Urinary bladder (tissue), 4 donors: ENCODE data around the gene MYPN. TPM values are rescaled to one million over a fixed set of nuclear protein-coding genes. Genes with fewer than 3 reads are reported as not detected.

Source experiments
- DNase-seq: peaks from one replicate; pipeline ENCODE4 v3.0.0-alpha.2; 2015; ENCODE audit errors: extremely low spot score
- H3K27ac ChIP-seq: one replicate; pipeline ENCODE4 v1.5.1; 2013; ENCODE audit warnings: low read depth, mild to moderate bottlenecking, moderate library complexity
- H3K36me3 ChIP-seq: one replicate; pipeline ENCODE4 v1.6.1; 2013; ENCODE audit warnings: mild to moderate bottlenecking, moderate library complexity; ENCODE audit not compliant: insufficient read depth
- H3K4me1 ChIP-seq: one replicate; pipeline ENCODE4 v1.6.1; 2013; ENCODE audit warnings: mild to moderate bottlenecking, moderate library complexity; ENCODE audit not compliant: insufficient read depth
- H3K4me3 ChIP-seq: one replicate; pipeline ENCODE4 v1.5.1; 2013; ENCODE audit warnings: low read depth, low read length
- WGBS: extraction: QIAGEN DNeasy Blood & Tissue Kit; methylation state at CpG from one replicate; pipeline ENCODE4 v1.1.7; 2013; 5-methylcytosine and 5-hydroxymethylcytosine counted together
- polyA plus RNA-seq: library from polyadenylated mRNA; stranded (reverse); fragments of 200-250 nt; gene quantifications from one replicate; pipeline ENCODE4 v1.2.3, GENCODE V29; 2013
- total RNA-seq: library from RNA; depleted of rRNA; stranded (reverse); fragments of >200 nt; gene quantifications from one replicate; pipeline ENCODE4 v1.2.3, GENCODE V29; 2014
- donor health status: healthy with polysubstance abuse.
- donor health status: healthy.

The MYPN gene
- total and polyA plus RNA-seq, 2 donors = 3.1 TPM; not detected in 1

- DNase-seq = no peak
- 80% methylated on average over 2 of the region's 2 CpGs for WGBS
- H3K4me1 ChIP-seq = no peaks in the 10 kb centered on the region
- H3K4me3 ChIP-seq = no peak overlapping the region
- H3K27ac ChIP-seq = no peak overlapping the region
- no peaks in the 10 kb centered on the region for H3K36me3 ChIP-seq
These were observed 113.1 kb downstream of the MYPN start for GRCh38 chr10:68222391-68222790.

- H3K4me3 ChIP-seq = no peak overlapping the region
- no peak overlapping the region for H3K27ac ChIP-seq
- H3K36me3 ChIP-seq = no peaks in the 10 kb centered on the region
- DNase-seq = no peak
- H3K4me1 ChIP-seq = no peaks in the 10 kb centered on the region
- 82% methylated on average over 3 of the region's 3 CpGs for WGBS
These were observed 114.4 kb downstream of the MYPN start for GRCh38 chr10:68223535-68224165.

GRCh38 chr10:68224810-68225209 is 115.5 kb downstream of the MYPN start:
- no peak overlapping the region for H3K4me3 ChIP-seq
- no peak overlapping the region for H3K27ac ChIP-seq
- no peaks in the 10 kb centered on the region for H3K4me1 ChIP-seq
- H3K36me3 ChIP-seq = no peaks in the 10 kb centered on the region
- no peak for DNase-seq

- WGBS = 83% methylated on average over 5 of the region's 5 CpGs
- no peak overlapping the region for H3K4me3 ChIP-seq
These were observed 121.0 kb downstream of the MYPN start for GRCh38 chr10:68230268-68230667.

GRCh38 chr10:68231106-68231816 is 122.0 kb downstream of the MYPN start:
- no peak overlapping the region for H3K27ac ChIP-seq
- DNase-seq = no peak
- no peaks in the 10 kb centered on the region for H3K4me1 ChIP-seq
- WGBS = under 1% methylated on average over 81 of the region's 81 CpGs
- peak overlapping the region; percentile 54 for H3K4me3 ChIP-seq
- no peaks in the 10 kb centered on the region for H3K36me3 ChIP-seq

More at GRCh38 chr10:68230268-68230667, 121.0 kb downstream of the MYPN start:
- DNase-seq = no peak
- Histone ChIP-seq H3K4me1 (no peaks in the 10 kb centered on the region), H3K36me3 (no peaks in the 10 kb centered on the region), H3K27ac (no peak overlapping the region)

GRCh38 chr10:68231817-68232251 is 122.5 kb downstream of the MYPN start, which contains the start of gene ATOH7:
Gene ATOH7, minus strand, starts transcription at chr10:68232113. Its CDS starts 436 bp downstream, at chr10:68231677.
- Histone ChIP-seq H3K27ac (no peak within 1 kb of the TSS), H3K36me3 (no peaks in the 10 kb centered on the region), H3K4me1 (no peaks in the 10 kb centered on the region), H3K4me3 (peak within 1 kb of the TSS; percentile 54)
- 35% methylated on average over 13 of the region's 13 CpGs for WGBS
- DNase-seq = no peak

- no peak for DNase-seq
- Histone ChIP-seq H3K27ac (no peak overlapping the region), H3K4me1 (no peaks in the 10 kb centered on the region), H3K36me3 (no peaks in the 10 kb centered on the region), H3K4me3 (no peak overlapping the region)
- WGBS = 87% methylated on average over 3 of the region's 3 CpGs
These were observed 123.8 kb downstream of the MYPN start for GRCh38 chr10:68233046-68233445.

GRCh38 chr10:68235111-68235510 is 125.8 kb downstream of the MYPN start:
- Histone ChIP-seq H3K36me3 (no peaks in the 10 kb centered on the region), H3K27ac (no peak overlapping the region), H3K4me1 (no peaks in the 10 kb centered on the region), H3K4me3 (no peak overlapping the region)
- DNase-seq = no peak
- WGBS = 73% methylated on average over 2 of the region's 2 CpGs

GRCh38 chr10:68235581-68235980 is 126.3 kb downstream of the MYPN start:
- DNase-seq = no peak
- no peaks in the 10 kb centered on the region for H3K36me3 ChIP-seq
- H3K4me1 ChIP-seq = no peaks in the 10 kb centered on the region
- H3K27ac ChIP-seq = no peak overlapping the region
- no peak overlapping the region for H3K4me3 ChIP-seq

- WGBS = 90% methylated on average over 3 of the region's 3 CpGs
- no peaks in the 10 kb centered on the region for H3K4me1 ChIP-seq
- DNase-seq = no peak
- no peak overlapping the region for H3K27ac ChIP-seq
- H3K36me3 ChIP-seq = no peaks in the 10 kb centered on the region
- H3K4me3 ChIP-seq = no peak overlapping the region
These were observed 127.9 kb downstream of the MYPN start for GRCh38 chr10:68237173-68237572.

GRCh38 chr10:68238371-68238770 is 129.1 kb downstream of the MYPN start:
- Histone ChIP-seq H3K4me3 (no peak overlapping the region), H3K27ac (no peak overlapping the region), H3K4me1 (no peaks in the 10 kb centered on the region), H3K36me3 (no peaks in the 10 kb centered on the region)
- DNase-seq = no peak
- 83% methylated on average over 6 of the region's 6 CpGs for WGBS

- Histone ChIP-seq H3K36me3 (no peaks in the 10 kb centered on the region), H3K27ac (no peak overlapping the region), H3K4me1 (no peaks in the 10 kb centered on the region), H3K4me3 (no peak overlapping the region)
- WGBS = 92% methylated on average over 5 of the region's 5 CpGs
- no peak for DNase-seq
These were observed 129.8 kb downstream of the MYPN start for GRCh38 chr10:68239069-68239468.

GRCh38 chr10:68239596-68240150 is 130.4 kb downstream of the MYPN start:
- Histone ChIP-seq H3K4me1 (no peaks in the 10 kb centered on the region), H3K36me3 (no peaks in the 10 kb centered on the region), H3K27ac (no peak overlapping the region), H3K4me3 (no peak overlapping the region)
- 53% methylated on average over 5 of the region's 5 CpGs for WGBS
- DNase-seq = no peak

- H3K4me1 ChIP-seq = no peaks in the 10 kb centered on the region
- no peak overlapping the region for H3K4me3 ChIP-seq
- H3K27ac ChIP-seq = no peak overlapping the region
- no peak for DNase-seq
- no peaks in the 10 kb centered on the region for H3K36me3 ChIP-seq
- 62% methylated on average over 2 of the region's 2 CpGs for WGBS
These were observed 132.8 kb downstream of the MYPN start for GRCh38 chr10:68242051-68242450.
